Ovary (tissue), 9 donors: ENCODE data around the gene TMEM117. TPM values are rescaled to one million over a fixed set of nuclear protein-coding genes. Genes with fewer than 3 reads are reported as not detected.

ENCODE experiments used
- DNase-seq, 5 donors: peaks; one replicate each; pipeline ENCODE4 v3.0.0-alpha.2; 2019 to 2020
- H3K27ac ChIP-seq, 2 donors: fragments of 200-600 bp; one replicate each; pipeline versions ENCODE4 v1.5.1 to v1.8.0; 2019 to 2022
- H3K27me3 ChIP-seq: fragments of 200-600 bp; one replicate; pipeline ENCODE4 v1.8.0; 2022
- H3K36me3 ChIP-seq: fragments of 200-600 bp; sonication (generic); one replicate; pipeline ENCODE4 v1.5.1; 2019
- H3K4me1 ChIP-seq: one replicate; pipeline ENCODE4 v1.8.1; 2013; ENCODE audit warnings: mild to moderate bottlenecking, moderate library complexity; ENCODE audit not compliant: insufficient read depth
- H3K4me3 ChIP-seq: fragments of 200-600 bp; sonication (generic); one replicate; pipeline ENCODE4 v1.5.1; 2017
- H3K9me3 ChIP-seq, 2 donors: fragments of 200-600 bp in 1 of 2; sonication (generic) in 1 of 2; one replicate each; pipeline versions ENCODE4 v1.5.1 to v1.8.1; 2013 to 2019; ENCODE audit warnings: mild to moderate bottlenecking in 1 of 2, moderate library complexity in 1 of 2
- CTCF ChIP-seq, 3 donors: fragments of 450-650 bp in 2 of 3; fragments of 200-600 bp in 1 of 3; IDR thresholded peaks; one replicate each; pipeline versions ENCODE4 v1.5.1 to v1.8.0; 2016 to 2022; ENCODE audit warnings: antibody characterized with exemption in 3 of 3, mild to moderate bottlenecking in 1 of 3
- EP300 ChIP-seq: sonication (generic); formaldehyde crosslinking; IDR thresholded peaks from one replicate; pipeline ENCODE4 v1.6.1; 2017; ENCODE audit warnings: antibody characterized with exemption
- POLR2A ChIP-seq: fragments of 450-650 bp; IDR thresholded peaks from one replicate; pipeline ENCODE4 v1.6.1; 2017; ENCODE audit warnings: antibody characterized with exemption, mild to moderate bottlenecking, moderate library complexity
- WGBS, 3 donors: extraction: QIAGEN DNeasy Blood & Tissue Kit in 1 of 3; methylation state at CpG; one replicate each; pipeline versions ENCODE4 v1.1.5 to v1.1.7; 2013 to 2017; 5-methylcytosine and 5-hydroxymethylcytosine counted together
- intact Hi-C, 4 donors: fragments of 100-400 bp; cut with DNase I; formaldehyde crosslinking; loops; one replicate each; pipeline versions ENCODE4 v1.11.0 to v1.15.1; 2022 to 2023
- polyA plus RNA-seq, 2 donors: library from polyadenylated mRNA; stranded (reverse); fragments of 200-250 nt in 1 of 2; fragments of 350-450 nt in 1 of 2; fragmentation: Illumina TruSeq in 1 of 2; extraction: RNeasy Lipid Tissue Mini Kit (QIAGEN cat#74804) in 1 of 2; gene quantifications; one replicate each; pipeline ENCODE4 v1.2.3, GENCODE V29; 2013 to 2014
- total RNA-seq, 7 donors: library from RNA; depleted of rRNA in 2 of 7; stranded (reverse); fragments of >200 nt in 2 of 7; fragmentation: NEBNext Ultra II Directional in 3 of 7; extraction: Animal tissue kit (Norgen Biotek cat#: 25700) in 3 of 7; gene quantifications; one replicate each; pipeline versions ENCODE4 v1.1.0 to v1.2.4, GENCODE V29; 2016 to 2023
- donor health status: DM: no; HTN: no; CAD: no; lungs with moderate emphysema.
- donor health status: DM: no; HTN: no; CAD: no.
- donor health status: Bipolar disorder and iron deficiency.
- donor health status: DM: yes; HTN: yes; CAD: no.
- donor health status: DM: no; HTN: no; CAD: no.
- donor health status: DM: yes; HTN: yes; CAD: no.

The TMEM117 gene
- total and polyA plus RNA-seq, 9 donors, result 3.5 to 19.3 (median 6.3) TPM

- no peak for TF ChIP-seq POLR2A
- no peak for TF ChIP-seq EP300
- no peak for TF ChIP-seq CTCF (IDR thresholded peaks at IDR 0.05)
- H3K27ac ChIP-seq, result no peak overlapping the region
- no peaks in the 10 kb centered on the region for H3K4me1 ChIP-seq
- H3K27me3 ChIP-seq, result no peaks in the 10 kb centered on the region
- no peak for DNase-seq
- no peak overlapping the region for H3K4me3 ChIP-seq
- intact Hi-C loops, result no loop called here
- no peaks in the 10 kb centered on the region for H3K36me3 ChIP-seq
- H3K9me3 ChIP-seq, result no peaks in the 10 kb centered on the region
Observed at GRCh38 chr12:43903686-43904085, 67.8 kb downstream of the TMEM117 start.

GRCh38 chr12:43912859-43913258, 77.0 kb downstream of the TMEM117 start:
- Histone ChIP-seq H3K36me3 (no peaks in the 10 kb centered on the region), H3K4me1 (no peaks in the 10 kb centered on the region), H3K4me3 (no peak overlapping the region), H3K27me3 (no peaks in the 10 kb centered on the region), H3K27ac (no peak overlapping the region), H3K9me3 (no peaks in the 10 kb centered on the region)
- intact Hi-C loops, result no loop called here
- WGBS, 3 donors, result 0 to 45% (median 24%) methylated on average over 1 of the region's 1 CpG
- TF ChIP-seq EP300 (no peak), CTCF (IDR thresholded peaks at IDR 0.05) (no peak), POLR2A (no peak)
- DNase-seq, result no peak

GRCh38 chr12:43914391-43914790, 78.5 kb downstream of the TMEM117 start:
- no peaks in the 10 kb centered on the region for H3K9me3 ChIP-seq
- intact Hi-C loops, result no loop called here
- H3K36me3 ChIP-seq, result no peaks in the 10 kb centered on the region
- no peak for DNase-seq
- WGBS, 3 donors, result 72 to 85% (median 74%) methylated on average over 4 of the region's 4 CpGs
- no peaks in the 10 kb centered on the region for H3K27me3 ChIP-seq
- no peak overlapping the region for H3K4me3 ChIP-seq
- no peak overlapping the region for H3K27ac ChIP-seq
- TF ChIP-seq POLR2A (no peak), EP300 (no peak), CTCF (IDR thresholded peaks at IDR 0.05) (no peak)
- H3K4me1 ChIP-seq, result no peaks in the 10 kb centered on the region

GRCh38 chr12:43914923-43915468, 79.1 kb downstream of the TMEM117 start:
- H3K36me3 ChIP-seq, result no peaks in the 10 kb centered on the region
- no peak for TF ChIP-seq EP300
- no peak for TF ChIP-seq POLR2A
- TF ChIP-seq CTCF (IDR thresholded peaks at IDR 0.05), result no peak
- H3K4me3 ChIP-seq, result no peak overlapping the region
- H3K4me1 ChIP-seq, result no peaks in the 10 kb centered on the region
- DNase-seq, result no peak
- no peak overlapping the region for H3K27ac ChIP-seq
- 74 to 90% (median 83%) methylated on average over 3 of the region's 3 CpGs for WGBS, 3 donors
- no peaks in the 10 kb centered on the region for H3K27me3 ChIP-seq
- intact Hi-C loops, result no loop called here
- no peaks in the 10 kb centered on the region for H3K9me3 ChIP-seq
